T-helper 1 cell treated with Interleukin-12 subunit alpha and Interleukin-12 subunit beta and Interleukin-4 antibody, amounts not matched to agents 30 μg/mL and 1 μg/mL, for 36 hours (primary cell): ENCODE measurements around the gene VAMP2.

Source experiments
- H3K27ac Mint-ChIP-seq: one replicate; pipeline ENCODE4 v1.8.0; 2021; ENCODE audit warnings: mild to moderate bottlenecking, mixed read lengths
- H3K27me3 Mint-ChIP-seq: one replicate; pipeline ENCODE4 v1.8.0; 2021; ENCODE audit warnings: low read depth, mixed read lengths
- H3K36me3 Mint-ChIP-seq: one replicate; pipeline ENCODE4 v1.8.0; 2021; ENCODE audit warnings: low read depth, mixed read lengths
- H3K4me1 Mint-ChIP-seq: one replicate; pipeline ENCODE4 v1.8.0; 2021; ENCODE audit warnings: low read depth, mixed read lengths
- H3K4me3 Mint-ChIP-seq: one replicate; pipeline ENCODE4 v1.8.0; 2021; ENCODE audit warnings: mild to moderate bottlenecking, moderate library complexity, mixed read lengths
- H3K9me3 Mint-ChIP-seq: one replicate; pipeline ENCODE4 v1.8.0; 2021; ENCODE audit warnings: mixed read lengths

Gene VAMP2

DNA sequence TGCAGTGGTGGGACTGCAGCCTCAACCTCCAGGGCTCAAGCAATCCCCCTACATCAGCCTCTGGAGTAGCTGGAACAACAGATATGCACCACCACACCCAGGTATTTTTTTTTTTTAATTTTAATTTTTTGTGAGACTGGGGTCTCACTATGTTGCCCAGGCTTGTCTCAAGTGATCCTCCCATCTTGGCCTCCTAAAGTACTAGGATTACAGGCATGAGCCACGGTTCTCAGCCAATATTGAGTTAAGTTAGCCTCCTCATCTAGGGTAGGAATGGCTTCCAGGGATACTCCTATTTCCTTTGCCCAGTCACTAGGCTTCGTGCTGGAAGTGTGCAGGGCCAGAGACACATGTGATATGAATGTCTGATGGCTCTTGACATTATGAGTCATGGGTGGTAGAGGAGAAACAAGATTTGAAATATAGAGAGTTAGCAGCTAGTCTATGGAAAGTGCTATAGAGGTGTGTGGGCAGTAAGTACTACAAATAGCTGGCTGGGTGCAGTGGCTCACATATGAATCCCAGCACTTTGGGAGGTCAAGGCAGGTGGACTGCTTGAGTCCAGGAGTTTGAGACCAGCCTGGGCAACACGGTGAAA is 30.8 kb downstream of the VAMP2 start:
- H3K4me3 Mint-ChIP-seq, result no peak overlapping the region
- peaks cover 8% of the 10 kb centered on the region for H3K4me1 Mint-ChIP-seq
- H3K27me3 Mint-ChIP-seq, result peaks cover 18% of the 10 kb centered on the region
- H3K9me3 Mint-ChIP-seq, result no peaks in the 10 kb centered on the region
- no peaks in the 10 kb centered on the region for H3K36me3 Mint-ChIP-seq
- H3K27ac Mint-ChIP-seq, result no peak overlapping the region

GRCh38 chr17:8128125-8128784 is 34.5 kb downstream of the VAMP2 start:
- peak overlapping the region; percentile 14 for H3K27ac Mint-ChIP-seq
- H3K9me3 Mint-ChIP-seq, result no peaks in the 10 kb centered on the region
- H3K36me3 Mint-ChIP-seq, result peaks cover 6% of the 10 kb centered on the region
- H3K4me3 Mint-ChIP-seq, result no peak overlapping the region
- H3K27me3 Mint-ChIP-seq, result peaks cover 41% of the 10 kb centered on the region
- H3K4me1 Mint-ChIP-seq, result peaks cover 31% of the 10 kb centered on the region

GRCh38 chr17:8126491-8127066 is 36.2 kb downstream of the VAMP2 start:
- H3K4me3 Mint-ChIP-seq, result peak overlapping the region; percentile 96
- peaks cover 36% of the 10 kb centered on the region for H3K4me1 Mint-ChIP-seq
- peaks cover 6% of the 10 kb centered on the region for H3K36me3 Mint-ChIP-seq
- peak overlapping the region; percentile 90 for H3K27ac Mint-ChIP-seq
- H3K27me3 Mint-ChIP-seq, result peaks cover 45% of the 10 kb centered on the region
- no peaks in the 10 kb centered on the region for H3K9me3 Mint-ChIP-seq

GRCh38 chr17:8125947-8126490 is 36.7 kb downstream of the VAMP2 start:
- peaks cover 47% of the 10 kb centered on the region for H3K27me3 Mint-ChIP-seq
- peaks cover 38% of the 10 kb centered on the region for H3K4me1 Mint-ChIP-seq

DNA sequence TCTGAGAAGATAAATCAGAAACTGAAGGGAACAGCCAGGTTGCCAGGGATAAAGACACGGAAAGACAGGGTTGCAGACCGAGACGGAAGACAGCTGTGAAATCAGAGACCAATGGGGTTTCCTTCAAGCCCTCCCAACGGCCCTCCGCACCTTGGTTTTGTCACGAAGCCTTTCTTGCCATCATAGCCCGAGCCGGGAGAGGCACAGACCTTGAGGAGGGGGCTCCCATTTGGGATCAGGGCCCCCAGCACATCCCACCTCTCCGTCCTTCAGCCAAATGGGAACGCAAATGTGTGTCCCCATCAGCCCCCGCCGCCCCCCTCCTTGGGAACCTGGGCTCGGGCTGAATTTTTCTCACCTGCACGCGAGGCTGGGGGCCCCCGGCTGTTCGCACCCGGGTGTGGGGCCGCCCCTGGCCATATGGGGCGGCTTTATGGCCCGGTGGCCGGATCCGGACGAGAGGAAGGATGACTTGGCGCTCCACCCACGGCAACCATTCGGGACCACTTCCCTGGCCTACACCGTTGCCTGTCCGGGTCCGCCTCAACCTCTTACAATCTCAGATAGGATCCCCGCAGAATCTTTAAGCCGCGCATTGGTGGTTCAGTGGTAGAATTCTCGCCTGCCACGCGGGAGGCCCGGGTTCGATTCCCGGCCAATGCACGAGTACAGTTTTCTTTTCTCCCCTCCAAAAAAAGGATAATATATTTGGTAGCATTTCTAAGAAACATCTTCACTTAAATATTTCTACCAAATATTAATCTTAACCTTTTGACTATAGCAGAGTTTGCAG is 37.4 kb downstream of the VAMP2 start:
- Mint-ChIP-seq H3K9me3 (no peaks in the 10 kb centered on the region), H3K4me3 (peak overlapping the region; percentile 92), H3K27ac (peak overlapping the region; percentile 80), H3K4me1 (peaks cover 45% of the 10 kb centered on the region), H3K27me3 (peaks cover 53% of the 10 kb centered on the region), H3K36me3 (peaks cover 7% of the 10 kb centered on the region)

More at GRCh38 chr17:8125947-8126490, 36.7 kb downstream of the VAMP2 start:
- H3K36me3 Mint-ChIP-seq, result peaks cover 6% of the 10 kb centered on the region
- peak overlapping the region; percentile 80 for H3K27ac Mint-ChIP-seq
- H3K4me3 Mint-ChIP-seq, result peak overlapping the region; percentile 92
- H3K9me3 Mint-ChIP-seq, result no peaks in the 10 kb centered on the region

GRCh38 chr17:8124350-8125153 is 38.2 kb downstream of the VAMP2 start:
- peaks cover 9% of the 10 kb centered on the region for H3K36me3 Mint-ChIP-seq
- peak overlapping the region; percentile 80 for H3K27ac Mint-ChIP-seq
- H3K9me3 Mint-ChIP-seq, result no peaks in the 10 kb centered on the region
- peaks cover 53% of the 10 kb centered on the region for H3K4me1 Mint-ChIP-seq
- H3K27me3 Mint-ChIP-seq, result peaks cover 53% of the 10 kb centered on the region
- H3K4me3 Mint-ChIP-seq, result peak overlapping the region; percentile 92

- peak within 1 kb of the TSS; percentile 80 for H3K27ac Mint-ChIP-seq
- H3K36me3 Mint-ChIP-seq, result peaks cover 12% of the 10 kb centered on the region
- peaks cover 56% of the 10 kb centered on the region for H3K27me3 Mint-ChIP-seq
- H3K4me1 Mint-ChIP-seq, result peaks cover 58% of the 10 kb centered on the region
- H3K9me3 Mint-ChIP-seq, result no peaks in the 10 kb centered on the region
- H3K4me3 Mint-ChIP-seq, result peak within 1 kb of the TSS; percentile 92
Measured at GRCh38 chr17:8123695-8124349, 38.9 kb downstream of the VAMP2 start, which contains the start of gene HES7. TSS of gene HES7 (minus strand) at chr17:8124106. CDS start at chr17:8124084, 22 bp downstream.

DNA sequence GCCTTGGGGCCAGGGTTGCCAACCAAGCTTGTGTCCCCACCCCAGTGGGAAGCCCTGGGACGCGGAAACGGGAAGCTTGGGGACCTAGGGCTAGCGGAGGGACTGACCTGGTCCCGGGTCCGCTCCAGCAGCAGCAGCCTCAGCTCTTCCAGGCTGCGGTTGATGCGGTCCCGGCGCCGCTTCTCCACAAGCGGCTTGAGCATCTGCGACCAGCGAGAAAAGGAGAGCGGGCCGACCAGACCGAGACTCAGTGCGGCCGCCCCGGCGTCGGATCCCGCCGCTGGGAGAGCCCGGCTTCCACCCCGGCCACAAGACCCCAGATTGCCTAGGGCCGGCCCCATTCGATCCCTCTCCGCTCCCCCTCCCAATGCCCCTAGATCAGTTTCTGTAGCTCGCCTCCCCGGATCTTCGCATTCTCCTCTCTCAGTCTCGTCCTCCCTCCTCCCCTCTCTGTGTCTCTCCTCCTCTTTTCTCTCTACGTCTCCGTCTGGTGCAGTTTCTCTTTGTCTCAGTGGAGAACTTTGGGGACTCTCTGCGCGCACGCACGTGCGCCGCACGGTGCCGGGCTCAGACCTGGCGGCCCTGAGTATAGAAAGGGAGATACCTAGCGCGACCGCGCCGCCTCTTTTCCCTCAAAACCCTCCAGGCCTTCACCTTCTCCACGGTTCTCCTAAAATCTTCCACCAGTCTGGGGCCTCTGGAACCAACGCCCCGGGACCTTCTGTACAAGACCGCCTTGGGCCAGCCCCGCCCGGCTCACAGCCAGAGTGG is 39.6 kb downstream of the VAMP2 start:
- H3K9me3 Mint-ChIP-seq, result no peaks in the 10 kb centered on the region
- H3K36me3 Mint-ChIP-seq, result peaks cover 13% of the 10 kb centered on the region
- H3K4me1 Mint-ChIP-seq, result peaks cover 65% of the 10 kb centered on the region
- H3K4me3 Mint-ChIP-seq, result peak overlapping the region; percentile 92
- peak overlapping the region; percentile 56 for H3K27ac Mint-ChIP-seq
- peaks cover 63% of the 10 kb centered on the region for H3K27me3 Mint-ChIP-seq

DNA sequence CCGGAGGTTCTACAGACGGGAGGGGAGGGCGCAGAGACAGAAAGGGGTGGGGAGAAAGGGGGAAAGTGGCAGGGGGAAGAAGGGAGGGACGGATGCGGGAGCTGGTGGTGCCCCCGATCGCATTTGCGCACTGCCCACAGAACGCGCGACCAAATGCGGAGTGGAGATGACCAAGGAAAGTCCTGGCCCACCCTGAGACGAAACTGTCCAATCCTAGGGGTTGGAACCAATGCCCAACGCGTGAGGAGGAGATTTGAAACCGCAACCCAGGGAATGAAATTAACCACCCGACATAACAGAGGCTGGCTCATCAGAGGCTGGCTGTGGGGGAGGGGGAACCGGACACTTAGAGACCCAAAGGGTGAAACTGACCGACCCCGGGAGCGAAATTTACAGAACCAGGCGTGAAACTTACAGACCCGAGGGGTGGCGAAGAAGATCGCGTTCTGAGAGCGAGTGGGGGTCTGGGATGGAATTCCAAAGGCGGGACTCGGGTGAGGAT is 40.3 kb downstream of the VAMP2 start:
- Mint-ChIP-seq H3K4me3 (peak overlapping the region; percentile 92), H3K9me3 (no peaks in the 10 kb centered on the region), H3K36me3 (peaks cover 13% of the 10 kb centered on the region), H3K27ac (no peak overlapping the region), H3K4me1 (peaks cover 70% of the 10 kb centered on the region), H3K27me3 (peaks cover 70% of the 10 kb centered on the region)

DNA sequence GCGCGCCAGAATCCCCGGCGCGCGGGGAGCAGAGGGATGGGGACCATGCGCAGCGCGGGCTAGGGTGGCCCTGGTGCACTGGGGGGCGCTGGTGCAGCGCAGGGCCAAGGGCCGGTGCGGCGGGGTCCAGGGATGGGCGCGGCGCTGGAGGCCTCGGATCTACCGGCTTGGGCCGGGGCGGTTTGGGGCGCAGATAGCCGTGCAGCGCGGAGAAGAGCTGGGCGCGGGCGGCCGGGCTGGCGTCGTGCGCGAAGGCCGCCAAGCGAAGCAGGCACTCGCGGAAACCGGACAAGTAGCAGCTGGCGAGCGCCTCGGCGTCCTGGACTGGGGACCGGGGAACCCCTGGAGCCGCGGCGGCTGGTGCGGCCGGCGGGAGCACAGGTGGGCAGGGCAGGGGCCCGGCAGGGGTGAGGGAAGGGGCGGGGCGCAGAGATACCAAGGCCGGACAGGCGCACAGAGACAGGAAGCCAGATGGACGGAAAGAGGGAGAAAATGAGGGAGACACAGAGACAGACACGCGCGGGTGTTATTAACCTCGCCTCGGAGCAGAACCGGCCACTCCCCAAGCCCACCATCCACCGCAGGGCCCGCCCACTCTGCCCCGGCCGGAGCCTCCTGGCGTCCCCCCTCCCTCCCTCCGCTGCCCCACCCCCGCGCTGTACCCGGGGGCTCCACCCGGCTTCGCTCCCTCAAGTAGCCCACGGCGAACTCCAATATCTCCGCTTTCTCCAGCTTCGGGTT is 40.9 kb downstream of the VAMP2 start:
- Mint-ChIP-seq H3K4me3 (peak overlapping the region; percentile 92), H3K36me3 (peaks cover 13% of the 10 kb centered on the region), H3K27me3 (peaks cover 69% of the 10 kb centered on the region), H3K4me1 (peaks cover 67% of the 10 kb centered on the region), H3K9me3 (no peaks in the 10 kb centered on the region), H3K27ac (no peak overlapping the region)

GRCh38 chr17:8121407-8121680 is 41.4 kb downstream of the VAMP2 start:
- no peaks in the 10 kb centered on the region for H3K9me3 Mint-ChIP-seq
- peak overlapping the region; percentile 91 for H3K4me3 Mint-ChIP-seq
- H3K27ac Mint-ChIP-seq, result peak overlapping the region; percentile 94
- peaks cover 72% of the 10 kb centered on the region for H3K27me3 Mint-ChIP-seq
- H3K4me1 Mint-ChIP-seq, result peaks cover 68% of the 10 kb centered on the region
- H3K36me3 Mint-ChIP-seq, result peaks cover 13% of the 10 kb centered on the region
